ENCODE results near the gene HSP90B1.

HSP90B1 gene

GRCh38 chr12:103986829-103987228 is 56.6 kb downstream of the HSP90B1 start:
- FAIRE-seq, result no peak

GRCh38 chr12:103994235-103994634 is 64.0 kb downstream of the HSP90B1 start:
- FAIRE-seq, result no peak

- FAIRE-seq, result no peak
Observed at GRCh38 chr12:103996595-103996994, 66.4 kb downstream of the HSP90B1 start.

GRCh38 chr12:103997286-103997900 is 67.2 kb downstream of the HSP90B1 start:
- no peak for FAIRE-seq

Data from islet of Langerhans (tissue), 1 donor.